ENCODE results near the gene DCAF11.
A peak's percentile ranks its signal among the peaks of the same experiment; 100 is the strongest.

Gene DCAF11

GRCh38 chr14:24160850-24161804 lies 46.5 kb downstream of the DCAF11 start, which contains the start of gene IRF9:
Gene IRF9, plus strand, starts transcription at chr14:24161265. Its CDS starts 880 bp downstream, at chr14:24162145.
- peak; percentile 84 for DNase-seq (ENCODE audit: low read depth)

GRCh38 chr14:24162093-24162492 lies 47.5 kb downstream of the DCAF11 start:
- DNase-seq (ENCODE audit: low read depth) = no peak

- no peak for DNase-seq (ENCODE audit: low read depth)
Measured at GRCh38 chr14:24164518-24164991, 50.0 kb downstream of the DCAF11 start.

- no peak for DNase-seq (ENCODE audit: low read depth)
Measured at GRCh38 chr14:24165785-24166184, 51.2 kb downstream of the DCAF11 start.

GRCh38 chr14:24167469-24168114 lies 53.0 kb downstream of the DCAF11 start:
- no peak for DNase-seq (ENCODE audit: low read depth)

- DNase-seq (ENCODE audit: low read depth) = no peak
Measured at GRCh38 chr14:24171422-24172260, 57.1 kb downstream of the DCAF11 start, which contains the start of gene REC8. Gene REC8, plus strand, starts transcription at chr14:24172080. Its CDS starts 473 bp downstream, at chr14:24172553.

GRCh38 chr14:24172261-24172860 lies 57.8 kb downstream of the DCAF11 start:
- DNase-seq (ENCODE audit: low read depth) = no peak

- no peak for DNase-seq (ENCODE audit: low read depth)
Measured at GRCh38 chr14:24172871-24173281, 58.3 kb downstream of the DCAF11 start.
